ENCODE results near the gene PIPOX.

DNA sequence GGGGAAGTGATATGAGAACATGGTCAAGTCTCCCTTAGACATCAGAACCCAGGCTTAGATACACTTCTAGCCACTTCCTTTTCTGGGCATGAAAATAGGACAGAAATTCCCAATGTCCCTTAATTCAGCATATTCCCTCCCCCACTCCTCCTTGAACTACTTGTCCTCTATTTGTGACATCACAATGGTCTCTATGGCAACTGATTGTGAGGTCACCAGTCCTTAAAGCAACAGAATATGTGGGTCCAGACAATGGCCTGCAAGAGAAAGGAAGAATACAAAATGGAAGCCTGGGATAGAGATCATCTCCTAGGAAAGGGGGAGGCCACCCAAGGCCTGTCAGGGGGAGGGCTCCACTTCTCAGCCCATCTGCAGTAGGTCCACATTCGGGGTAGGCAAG is 30.4 kb upstream of the PIPOX start:
- no peak for TF ChIP-seq CTBP1 (IDR thresholded peaks at IDR 0.05; ENCODE audit: borderline replicate concordance)
- TF ChIP-seq SP1 (IDR thresholded peaks at IDR 0.05), result no peak
- no peak for TF ChIP-seq SUZ12 (IDR thresholded peaks at IDR 0.05)
- no peak for TF ChIP-seq PKNOX1 (IDR thresholded peaks at IDR 0.05)

Measured in HEK293T (cell line).